Testis (tissue), 2 donors: ENCODE results near the gene OR10X1.

ENCODE experiments used
- POLR2A ChIP-seq: fragments of 450-650 bp; IDR thresholded peaks from one replicate; pipeline ENCODE4 v1.6.1; 2017; ENCODE audit warnings: antibody characterized with exemption, mild to moderate bottlenecking, moderate library complexity
- TF ChIP-seq, protein P1 (sequence below), 3 experiments: fragments of 450-650 bp in 2 of 3; fragments of 200-600 bp in 1 of 3; sonication (generic) in 1 of 3; IDR thresholded peaks; one replicate each; pipeline ENCODE4 v1.5.1; 2016 to 2019; ENCODE audit warnings: antibody characterized with exemption in 3 of 3, mild to moderate bottlenecking in 2 of 3, moderate library complexity in 1 of 3

DNA sequence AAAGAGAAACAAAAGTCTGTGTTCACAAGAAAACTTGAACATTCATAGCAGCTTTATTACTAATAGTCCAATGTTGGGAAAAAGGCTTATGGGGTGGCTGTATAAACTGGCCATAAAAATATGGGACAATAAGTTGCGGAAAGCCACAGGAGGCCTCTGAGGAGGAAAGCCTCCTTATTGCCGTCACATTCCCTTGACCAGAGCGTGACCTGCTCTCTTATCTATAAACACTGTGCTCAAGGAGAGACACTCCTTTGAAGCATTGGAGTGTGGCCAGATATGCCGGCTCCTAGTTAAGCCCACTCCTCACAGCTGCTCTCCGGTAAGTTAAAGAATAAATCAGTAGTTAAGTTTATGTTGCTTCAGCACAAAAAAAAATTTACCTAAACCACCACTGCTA lies 45.2 kb downstream of the OR10X1 start:
- TF ChIP-seq, protein P1, sequence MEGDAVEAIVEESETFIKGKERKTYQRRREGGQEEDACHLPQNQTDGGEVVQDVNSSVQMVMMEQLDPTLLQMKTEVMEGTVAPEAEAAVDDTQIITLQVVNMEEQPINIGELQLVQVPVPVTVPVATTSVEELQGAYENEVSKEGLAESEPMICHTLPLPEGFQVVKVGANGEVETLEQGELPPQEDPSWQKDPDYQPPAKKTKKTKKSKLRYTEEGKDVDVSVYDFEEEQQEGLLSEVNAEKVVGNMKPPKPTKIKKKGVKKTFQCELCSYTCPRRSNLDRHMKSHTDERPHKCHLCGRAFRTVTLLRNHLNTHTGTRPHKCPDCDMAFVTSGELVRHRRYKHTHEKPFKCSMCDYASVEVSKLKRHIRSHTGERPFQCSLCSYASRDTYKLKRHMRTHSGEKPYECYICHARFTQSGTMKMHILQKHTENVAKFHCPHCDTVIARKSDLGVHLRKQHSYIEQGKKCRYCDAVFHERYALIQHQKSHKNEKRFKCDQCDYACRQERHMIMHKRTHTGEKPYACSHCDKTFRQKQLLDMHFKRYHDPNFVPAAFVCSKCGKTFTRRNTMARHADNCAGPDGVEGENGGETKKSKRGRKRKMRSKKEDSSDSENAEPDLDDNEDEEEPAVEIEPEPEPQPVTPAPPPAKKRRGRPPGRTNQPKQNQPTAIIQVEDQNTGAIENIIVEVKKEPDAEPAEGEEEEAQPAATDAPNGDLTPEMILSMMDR (IDR thresholded peaks at IDR 0.05) = no peak
- no peak for TF ChIP-seq POLR2A
